ENCODE data around the gene UGT2B11. TPM values are rescaled to one million over a fixed set of nuclear protein-coding genes. Genes with fewer than 3 reads are reported as not detected.
"Not testable (repeated sequence)": the region's sequence is repeated elsewhere in the genome, so short reads cannot be mapped to it uniquely, and the experiment has no call there.

The UGT2B11 gene
- total and polyA plus RNA-seq, 5 donors from 2014 or later: not detected

DNA sequence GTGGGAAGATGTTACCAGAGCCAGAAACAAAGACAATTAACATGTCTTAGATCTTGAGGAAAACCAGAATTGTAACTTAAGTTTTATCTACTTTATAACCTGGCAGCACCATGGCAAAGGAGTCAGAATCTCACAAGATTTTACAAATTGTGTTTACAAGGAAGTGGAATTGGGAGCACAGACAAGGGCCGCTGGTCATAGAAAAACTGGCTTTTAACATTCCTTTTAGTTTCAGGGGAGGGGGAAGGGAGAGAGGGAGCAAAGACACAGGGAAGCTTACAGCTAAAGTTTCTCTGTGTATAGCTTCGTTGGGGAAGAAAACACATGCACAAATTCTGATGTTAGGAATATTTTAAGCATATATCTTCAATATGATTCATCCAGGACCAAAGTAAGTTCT is 10.3 kb upstream of the UGT2B11 start:
- H3K4me3 Mint-ChIP-seq: no peak overlapping the region

DNA sequence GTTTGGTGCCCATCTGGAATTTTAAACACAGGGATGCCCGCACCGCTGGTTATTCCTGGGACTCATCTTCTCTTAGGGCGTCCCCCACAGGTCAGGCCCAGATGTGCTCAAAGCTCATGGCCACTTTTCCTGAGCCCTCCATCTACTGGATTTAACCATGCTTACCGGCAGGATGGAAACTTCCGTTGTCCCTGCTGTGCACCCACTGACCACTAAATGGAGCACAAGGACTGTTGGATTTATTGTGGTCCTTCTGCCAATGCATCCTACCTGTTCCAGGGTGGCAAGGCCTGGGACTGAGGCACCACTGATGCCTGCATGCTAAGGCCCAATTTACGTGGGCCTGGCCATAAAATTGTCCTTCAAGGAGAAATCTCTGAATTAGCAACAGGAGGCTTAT is 8.7 kb upstream of the UGT2B11 start:
- not testable (repeated sequence) for H3K9me3 Mint-ChIP-seq; H3K9me3 ChIP-seq (ENCODE audit: control insufficient read depth in 2 of 2, low read length in 2 of 2); H3K27me3 ChIP-seq (ENCODE audit: control insufficient read depth, insufficient read depth, low read length); H3K4me3 Mint-ChIP-seq; H3K36me3 Mint-ChIP-seq; H3K36me3 ChIP-seq (ENCODE audit: control insufficient read depth, insufficient read depth, low read length); H3K27ac Mint-ChIP-seq; ATAC-seq (ENCODE audit: low read depth in 2 of 2); H3K4me3 ChIP-seq (ENCODE audit: low read depth, low read length); H3K27me3 Mint-ChIP-seq; H3K4me1 Mint-ChIP-seq; H3K4me1 ChIP-seq (ENCODE audit: control insufficient read depth, insufficient read depth, low read length, poor library complexity, severe bottlenecking); H3K27ac ChIP-seq (ENCODE audit: insufficient read depth, low read length, poor library complexity, severe bottlenecking); DNase-seq

More for the DNA sequence above, 10.3 kb upstream of the UGT2B11 start:
- Mint-ChIP-seq H3K27ac (no peak overlapping the region), H3K9me3 (peaks cover 0 to 2% (median 0%) of the 10 kb centered on the region in 7 donors), H3K27me3 (no peaks in the 10 kb centered on the region), H3K36me3 (no peaks in the 10 kb centered on the region), H3K4me1 (no peaks in the 10 kb centered on the region)
- no peaks in the 10 kb centered on the region for H3K36me3 ChIP-seq (ENCODE audit: control insufficient read depth, insufficient read depth, low read length)
- ATAC-seq (ENCODE audit: low read depth in 2 of 2) (no peak), DNase-seq (no peak)
- no peaks in the 10 kb centered on the region for H3K9me3 ChIP-seq (ENCODE audit: control insufficient read depth in 2 of 2, low read length in 2 of 2)
- H3K4me1 ChIP-seq (ENCODE audit: control insufficient read depth, insufficient read depth, low read length, poor library complexity, severe bottlenecking): no peaks in the 10 kb centered on the region
- no peak overlapping the region for H3K27ac ChIP-seq (ENCODE audit: insufficient read depth, low read length, poor library complexity, severe bottlenecking)
- H3K27me3 ChIP-seq (ENCODE audit: control insufficient read depth, insufficient read depth, low read length): no peaks in the 10 kb centered on the region
- no peak overlapping the region for H3K4me3 ChIP-seq (ENCODE audit: low read depth, low read length)

- H3K4me1 Mint-ChIP-seq; H3K9me3 Mint-ChIP-seq; H3K27ac Mint-ChIP-seq; H3K36me3 Mint-ChIP-seq; H3K4me3 ChIP-seq (ENCODE audit: low read depth, low read length); H3K9me3 ChIP-seq (ENCODE audit: control insufficient read depth in 2 of 2, low read length in 2 of 2); DNase-seq; H3K27me3 Mint-ChIP-seq; ATAC-seq (ENCODE audit: low read depth in 2 of 2); H3K4me1 ChIP-seq (ENCODE audit: control insufficient read depth, insufficient read depth, low read length, poor library complexity, severe bottlenecking); H3K36me3 ChIP-seq (ENCODE audit: control insufficient read depth, insufficient read depth, low read length); H3K27ac ChIP-seq (ENCODE audit: insufficient read depth, low read length, poor library complexity, severe bottlenecking); H3K4me3 Mint-ChIP-seq; H3K27me3 ChIP-seq (ENCODE audit: control insufficient read depth, insufficient read depth, low read length): not testable (repeated sequence)
Observed at GRCh38 chr4:69218491-69218890, 3.9 kb upstream of the UGT2B11 start.

DNA sequence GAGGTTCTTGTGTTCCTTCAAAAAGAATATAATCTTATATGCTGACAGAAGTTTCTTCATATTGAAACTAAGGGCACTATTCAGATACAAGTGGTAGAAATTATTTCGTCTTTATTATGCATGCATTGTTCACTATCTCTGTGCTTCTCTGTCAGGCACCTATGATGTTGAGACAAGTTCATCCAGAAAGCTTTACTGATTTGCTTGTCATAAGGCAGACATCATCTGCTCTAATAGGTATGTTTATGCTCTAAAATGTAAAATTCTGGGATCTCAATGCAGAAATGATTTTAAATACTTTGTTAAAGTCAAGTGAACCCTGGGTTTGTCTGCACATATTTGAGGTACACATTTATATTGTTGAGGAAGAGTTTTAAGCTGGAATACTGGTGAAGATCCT is 3.6 kb downstream of the UGT2B11 start:
- H3K4me3 ChIP-seq (ENCODE audit: low read depth, low read length): no peak overlapping the region
- no peak overlapping the region for H3K4me3 Mint-ChIP-seq
- H3K27ac Mint-ChIP-seq: no peak overlapping the region
- no peaks in the 10 kb centered on the region for H3K36me3 ChIP-seq (ENCODE audit: control insufficient read depth, insufficient read depth, low read length)
- H3K9me3 Mint-ChIP-seq: peaks cover 0 to 1% (median 0%) of the 10 kb centered on the region in 7 donors
- H3K27me3 Mint-ChIP-seq: no peaks in the 10 kb centered on the region
- no peaks in the 10 kb centered on the region for H3K27me3 ChIP-seq (ENCODE audit: control insufficient read depth, insufficient read depth, low read length)
- H3K27ac ChIP-seq (ENCODE audit: insufficient read depth, low read length, poor library complexity, severe bottlenecking): no peak overlapping the region
- H3K4me1 Mint-ChIP-seq: no peaks in the 10 kb centered on the region
- H3K9me3 ChIP-seq (ENCODE audit: control insufficient read depth in 2 of 2, low read length in 2 of 2): no peaks in the 10 kb centered on the region
- DNase-seq: no peak
- ATAC-seq (ENCODE audit: low read depth in 2 of 2): no peak
- no peaks in the 10 kb centered on the region for H3K36me3 Mint-ChIP-seq
- H3K4me1 ChIP-seq (ENCODE audit: control insufficient read depth, insufficient read depth, low read length, poor library complexity, severe bottlenecking): no peaks in the 10 kb centered on the region

GRCh38 chr4:69198506-69198905 is 16.0 kb downstream of the UGT2B11 start:
- H3K4me3 Mint-ChIP-seq; H3K27ac ChIP-seq (ENCODE audit: insufficient read depth, low read length, poor library complexity, severe bottlenecking); H3K4me1 Mint-ChIP-seq; H3K4me1 ChIP-seq (ENCODE audit: control insufficient read depth, insufficient read depth, low read length, poor library complexity, severe bottlenecking); H3K27me3 ChIP-seq (ENCODE audit: control insufficient read depth, insufficient read depth, low read length); H3K9me3 ChIP-seq (ENCODE audit: control insufficient read depth in 2 of 2, low read length in 2 of 2); H3K36me3 ChIP-seq (ENCODE audit: control insufficient read depth, insufficient read depth, low read length); H3K27ac Mint-ChIP-seq; H3K9me3 Mint-ChIP-seq; H3K4me3 ChIP-seq (ENCODE audit: low read depth, low read length); DNase-seq; H3K36me3 Mint-ChIP-seq; ATAC-seq (ENCODE audit: low read depth in 2 of 2); H3K27me3 Mint-ChIP-seq: not testable (repeated sequence)

GRCh38 chr4:69196209-69196965 is 18.2 kb downstream of the UGT2B11 start:
- Mint-ChIP-seq H3K4me1 (no peaks in the 10 kb centered on the region), H3K4me3 (peak overlapping the region in 1 of 4 donors; percentile 79), H3K36me3 (no peaks in the 10 kb centered on the region), H3K27ac (no peak overlapping the region), H3K9me3 (peaks cover 0 to 7% (median 0%) of the 10 kb centered on the region in 7 donors), H3K27me3 (no peaks in the 10 kb centered on the region)
- Histone ChIP-seq H3K36me3 (ENCODE audit: control insufficient read depth, insufficient read depth, low read length) (no peaks in the 10 kb centered on the region), H3K9me3 (ENCODE audit: control insufficient read depth in 2 of 2, low read length in 2 of 2) (no peaks in the 10 kb centered on the region), H3K27me3 (ENCODE audit: control insufficient read depth, insufficient read depth, low read length) (no peaks in the 10 kb centered on the region), H3K4me3 (ENCODE audit: low read depth, low read length) (no peak overlapping the region), H3K4me1 (ENCODE audit: control insufficient read depth, insufficient read depth, low read length, poor library complexity, severe bottlenecking) (no peaks in the 10 kb centered on the region), H3K27ac (ENCODE audit: insufficient read depth, low read length, poor library complexity, severe bottlenecking) (no peak overlapping the region)
- ATAC-seq (ENCODE audit: low read depth in 2 of 2): no peak
- no peak for DNase-seq

DNA sequence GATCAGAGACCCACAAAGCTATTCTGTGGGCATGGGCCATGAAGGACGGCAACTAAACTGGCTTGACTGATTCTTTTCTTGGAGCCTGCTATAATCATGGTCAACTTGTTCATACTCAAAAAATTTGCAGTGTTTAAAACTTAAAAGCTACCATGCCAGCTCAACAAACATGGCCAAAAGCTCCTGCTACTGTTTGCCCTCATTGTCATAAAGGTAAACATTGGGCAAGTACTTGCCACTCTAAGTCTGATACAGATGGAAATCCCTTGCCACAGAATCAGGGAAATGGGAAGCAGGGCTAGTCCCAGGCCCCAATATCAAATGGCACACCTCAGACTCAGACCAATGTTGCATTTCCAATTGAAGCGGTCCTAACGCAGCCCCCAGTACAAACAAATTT is 20.4 kb downstream of the UGT2B11 start:
- Histone ChIP-seq H3K36me3 (ENCODE audit: control insufficient read depth, insufficient read depth, low read length) (no peaks in the 10 kb centered on the region), H3K27ac (ENCODE audit: insufficient read depth, low read length, poor library complexity, severe bottlenecking) (no peak overlapping the region), H3K9me3 (ENCODE audit: control insufficient read depth in 2 of 2, low read length in 2 of 2) (no peaks in the 10 kb centered on the region), H3K27me3 (ENCODE audit: control insufficient read depth, insufficient read depth, low read length) (no peaks in the 10 kb centered on the region), H3K4me3 (ENCODE audit: low read depth, low read length) (no peak overlapping the region), H3K4me1 (ENCODE audit: control insufficient read depth, insufficient read depth, low read length, poor library complexity, severe bottlenecking) (no peaks in the 10 kb centered on the region)
- H3K27ac Mint-ChIP-seq: no peak overlapping the region
- H3K4me3 Mint-ChIP-seq: no peak overlapping the region
- no peaks in the 10 kb centered on the region for H3K36me3 Mint-ChIP-seq
- ATAC-seq (ENCODE audit: low read depth in 2 of 2) (no peak), DNase-seq (no peak)
- no peaks in the 10 kb centered on the region for H3K4me1 Mint-ChIP-seq
- H3K27me3 Mint-ChIP-seq: no peaks in the 10 kb centered on the region
- H3K9me3 Mint-ChIP-seq: peaks cover 0 to 7% (median 0%) of the 10 kb centered on the region in 7 donors

- not testable (repeated sequence) for H3K36me3 Mint-ChIP-seq; ATAC-seq (ENCODE audit: low read depth in 2 of 2); H3K9me3 Mint-ChIP-seq; H3K27ac ChIP-seq (ENCODE audit: insufficient read depth, low read length, poor library complexity, severe bottlenecking); H3K27ac Mint-ChIP-seq; H3K4me3 Mint-ChIP-seq; H3K27me3 ChIP-seq (ENCODE audit: control insufficient read depth, insufficient read depth, low read length); H3K4me3 ChIP-seq (ENCODE audit: low read depth, low read length); H3K4me1 ChIP-seq (ENCODE audit: control insufficient read depth, insufficient read depth, low read length, poor library complexity, severe bottlenecking); H3K27me3 Mint-ChIP-seq; H3K4me1 Mint-ChIP-seq; H3K36me3 ChIP-seq (ENCODE audit: control insufficient read depth, insufficient read depth, low read length); DNase-seq; H3K9me3 ChIP-seq (ENCODE audit: control insufficient read depth in 2 of 2, low read length in 2 of 2)
Observed at GRCh38 chr4:69191905-69192304, 22.6 kb downstream of the UGT2B11 start.
